Gastrocnemius medialis (tissue), 4 donors: ENCODE results near the gene LAMA2.

ENCODE experiments used
- POLR2A ChIP-seq, 2 donors: fragments of 450-650 bp; IDR thresholded peaks; one replicate each; pipeline ENCODE4 v1.6.1; 2017; ENCODE audit warnings: antibody characterized with exemption in 2 of 2, mild to moderate bottlenecking in 2 of 2, moderate library complexity in 2 of 2
- TF ChIP-seq, protein P1 (sequence below), 5 experiments: fragments of 450-650 bp in 3 of 5; fragments of 200-600 bp in 2 of 5; sonication (generic) in 2 of 5; IDR thresholded peaks in 4 of 5; conservative IDR thresholded peaks in 1 of 5; 1 replicate in 4 of 5; 2 replicates in 1 of 5; pipeline ENCODE4 v1.5.1; 2016 to 2019; ENCODE audit warnings: antibody characterized with exemption in 5 of 5, mild to moderate bottlenecking in 3 of 5, moderate library complexity in 3 of 5

DNA sequence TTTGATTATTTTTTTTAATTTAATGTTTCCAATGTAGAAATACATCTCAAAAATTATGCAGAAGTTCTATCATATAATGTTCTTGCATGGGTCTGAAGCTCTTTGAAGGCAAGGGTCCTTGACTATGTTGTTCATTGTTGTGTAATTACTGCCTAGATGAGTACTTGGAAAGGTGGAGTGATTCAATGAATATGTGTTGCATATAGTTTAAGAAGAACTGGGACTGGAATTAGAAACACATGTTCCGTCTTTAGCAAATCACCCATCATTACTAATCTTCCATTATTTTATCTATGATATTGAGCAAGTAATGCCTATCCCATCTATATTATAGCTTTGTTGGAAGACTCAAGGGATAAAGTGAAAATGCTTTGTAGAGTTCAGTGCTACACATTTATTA lies 147.3 kb downstream of the LAMA2 start:
- TF ChIP-seq POLR2A (IDR thresholded peaks at IDR 0.05): no peak
- TF ChIP-seq, protein P1, sequence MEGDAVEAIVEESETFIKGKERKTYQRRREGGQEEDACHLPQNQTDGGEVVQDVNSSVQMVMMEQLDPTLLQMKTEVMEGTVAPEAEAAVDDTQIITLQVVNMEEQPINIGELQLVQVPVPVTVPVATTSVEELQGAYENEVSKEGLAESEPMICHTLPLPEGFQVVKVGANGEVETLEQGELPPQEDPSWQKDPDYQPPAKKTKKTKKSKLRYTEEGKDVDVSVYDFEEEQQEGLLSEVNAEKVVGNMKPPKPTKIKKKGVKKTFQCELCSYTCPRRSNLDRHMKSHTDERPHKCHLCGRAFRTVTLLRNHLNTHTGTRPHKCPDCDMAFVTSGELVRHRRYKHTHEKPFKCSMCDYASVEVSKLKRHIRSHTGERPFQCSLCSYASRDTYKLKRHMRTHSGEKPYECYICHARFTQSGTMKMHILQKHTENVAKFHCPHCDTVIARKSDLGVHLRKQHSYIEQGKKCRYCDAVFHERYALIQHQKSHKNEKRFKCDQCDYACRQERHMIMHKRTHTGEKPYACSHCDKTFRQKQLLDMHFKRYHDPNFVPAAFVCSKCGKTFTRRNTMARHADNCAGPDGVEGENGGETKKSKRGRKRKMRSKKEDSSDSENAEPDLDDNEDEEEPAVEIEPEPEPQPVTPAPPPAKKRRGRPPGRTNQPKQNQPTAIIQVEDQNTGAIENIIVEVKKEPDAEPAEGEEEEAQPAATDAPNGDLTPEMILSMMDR (IDR thresholded peaks at IDR 0.05 in 4 of 5, conservative IDR thresholded peaks at IDR 0.05 in 1 of 5): no peak
